AG04449 (cell line): ENCODE data around the gene VPS13C.

Experiments used
- CTCF ChIA-PET: fragments of 350-600 bp; formaldehyde crosslinking; extraction: SDS; loops from one replicate; lab custom pipeline; 2021; ENCODE audit warnings: antibody characterized with exemption; lab: Yijun Ruan, JAX
- POLR2A ChIA-PET: fragments of 400-600, 350-600 bp; formaldehyde crosslinking; extraction: SDS; loops from one replicate; lab custom pipeline; 2020; ENCODE audit warnings: antibody characterized with exemption, inconsistent platforms; lab: Yijun Ruan, JAX
- DNase-seq: peaks from one replicate; pipeline ENCODE4 v3.0.0-alpha.2; 2010; ENCODE audit warnings: low read depth, low spot score
- H3K4me3 ChIP-seq: 2 replicates; pipeline ENCODE4 v1.5.1; 2011; ENCODE audit warnings: low read depth, mild to moderate bottlenecking, control low read depth, low read length
- TF ChIP-seq, protein P1 (sequence below): IDR thresholded peaks from one replicate; pipeline ENCODE4 v1.5.1; 2011; ENCODE audit warnings: mild to moderate bottlenecking, moderate library complexity, low read length, control low read depth, inconsistent platforms; ENCODE audit not compliant: insufficient read depth; ENCODE audit errors: missing control alignments

Gene VPS13C

DNA sequence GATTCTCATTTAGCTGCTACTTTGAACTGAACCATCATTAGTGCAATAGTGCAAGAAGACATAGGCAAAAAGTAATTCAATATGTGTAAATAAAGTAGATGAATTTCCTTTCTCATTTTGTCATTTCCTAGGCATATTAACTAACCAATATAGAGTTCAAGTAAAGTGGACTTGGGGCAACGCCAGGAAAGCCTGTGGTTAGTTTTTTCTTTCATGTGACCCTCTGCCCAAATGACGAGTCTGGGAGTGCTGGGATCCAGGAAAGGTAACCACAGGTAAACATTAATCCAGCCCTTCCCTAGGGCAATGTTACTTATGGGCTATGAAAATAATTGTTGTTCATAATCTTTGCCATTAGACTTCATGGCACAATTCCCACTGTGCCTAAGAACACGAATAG, 181.0 kb downstream of the VPS13C start:
- CTCF ChIA-PET = interaction anchor here (1.3 kb wide), 1 partner anchor 181 kb away, joined by 4 read pairs; the partner anchor contains the start of gene VPS13C
- POLR2A ChIA-PET = no interaction called here
- DNase-seq = no peak
- TF ChIP-seq, protein P1, sequence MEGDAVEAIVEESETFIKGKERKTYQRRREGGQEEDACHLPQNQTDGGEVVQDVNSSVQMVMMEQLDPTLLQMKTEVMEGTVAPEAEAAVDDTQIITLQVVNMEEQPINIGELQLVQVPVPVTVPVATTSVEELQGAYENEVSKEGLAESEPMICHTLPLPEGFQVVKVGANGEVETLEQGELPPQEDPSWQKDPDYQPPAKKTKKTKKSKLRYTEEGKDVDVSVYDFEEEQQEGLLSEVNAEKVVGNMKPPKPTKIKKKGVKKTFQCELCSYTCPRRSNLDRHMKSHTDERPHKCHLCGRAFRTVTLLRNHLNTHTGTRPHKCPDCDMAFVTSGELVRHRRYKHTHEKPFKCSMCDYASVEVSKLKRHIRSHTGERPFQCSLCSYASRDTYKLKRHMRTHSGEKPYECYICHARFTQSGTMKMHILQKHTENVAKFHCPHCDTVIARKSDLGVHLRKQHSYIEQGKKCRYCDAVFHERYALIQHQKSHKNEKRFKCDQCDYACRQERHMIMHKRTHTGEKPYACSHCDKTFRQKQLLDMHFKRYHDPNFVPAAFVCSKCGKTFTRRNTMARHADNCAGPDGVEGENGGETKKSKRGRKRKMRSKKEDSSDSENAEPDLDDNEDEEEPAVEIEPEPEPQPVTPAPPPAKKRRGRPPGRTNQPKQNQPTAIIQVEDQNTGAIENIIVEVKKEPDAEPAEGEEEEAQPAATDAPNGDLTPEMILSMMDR = no peak
- H3K4me3 ChIP-seq = no peak overlapping the region

DNA sequence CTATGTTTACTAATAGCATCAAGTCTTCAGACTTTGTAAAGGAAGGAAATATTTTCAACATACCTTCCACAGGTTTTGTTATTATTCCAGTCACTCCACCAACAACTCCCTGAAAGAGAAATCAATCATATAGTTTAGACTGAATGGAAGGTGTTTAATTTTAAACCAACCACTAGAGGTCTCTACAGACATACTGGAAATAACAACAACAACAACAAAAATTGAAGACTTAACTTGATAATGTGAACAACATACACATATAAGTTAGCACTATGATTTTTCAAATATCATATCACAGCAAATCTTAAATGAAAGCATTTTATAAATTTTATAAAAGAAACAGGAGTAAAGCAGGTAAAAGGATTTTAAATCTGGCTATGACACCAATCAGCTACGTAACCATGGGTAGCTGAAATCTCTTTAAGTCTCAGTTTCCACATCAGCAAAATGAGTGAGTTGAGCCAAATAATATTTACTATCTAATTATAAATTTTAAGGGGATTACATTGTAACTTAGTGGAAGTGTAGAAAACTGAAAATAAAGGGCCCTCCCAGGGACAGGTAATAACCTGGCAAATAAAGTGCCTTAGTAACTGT, 188.2 kb downstream of the VPS13C start:
- ChIA-PET CTCF (interaction anchor here (0.6 to 3.3 kb wide), 12 partner anchors 9 to 435 kb away, joined by 3 to 15 read pairs (median 4); partner anchors contain the start of gene VPS13C), POLR2A (no interaction called here)
- no peak for DNase-seq
- no peak overlapping the region for H3K4me3 ChIP-seq
- TF ChIP-seq, protein P1 = peak; percentile 28

DNA sequence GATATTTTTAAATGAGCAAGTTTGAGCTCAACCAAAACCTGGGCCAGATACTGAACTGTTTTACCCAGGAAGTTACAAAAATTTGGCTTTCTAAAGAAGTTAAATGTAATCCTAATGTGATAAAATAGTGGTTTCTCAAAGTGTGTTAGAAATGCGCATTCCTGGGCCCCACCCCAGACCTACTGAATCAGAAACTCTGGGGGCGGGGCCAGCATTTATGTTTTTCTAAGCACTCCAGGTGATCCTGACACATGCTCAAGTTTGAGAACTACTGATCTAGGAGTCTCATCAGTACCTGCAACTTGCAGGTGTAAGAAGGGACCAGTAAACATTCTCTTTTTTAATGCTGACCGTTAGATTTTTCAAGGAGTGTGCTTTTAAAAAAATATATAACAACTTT, 190.6 kb downstream of the VPS13C start:
- ChIA-PET CTCF (interaction anchor here (0.6 to 1.9 kb wide), 8 partner anchors 10 to 438 kb away, joined by 3 to 7 read pairs (median 3); partner anchors contain the start of gene VPS13C), POLR2A (no interaction called here)
- DNase-seq = no peak
- H3K4me3 ChIP-seq = no peak overlapping the region
- TF ChIP-seq, protein P1 = no peak

DNA sequence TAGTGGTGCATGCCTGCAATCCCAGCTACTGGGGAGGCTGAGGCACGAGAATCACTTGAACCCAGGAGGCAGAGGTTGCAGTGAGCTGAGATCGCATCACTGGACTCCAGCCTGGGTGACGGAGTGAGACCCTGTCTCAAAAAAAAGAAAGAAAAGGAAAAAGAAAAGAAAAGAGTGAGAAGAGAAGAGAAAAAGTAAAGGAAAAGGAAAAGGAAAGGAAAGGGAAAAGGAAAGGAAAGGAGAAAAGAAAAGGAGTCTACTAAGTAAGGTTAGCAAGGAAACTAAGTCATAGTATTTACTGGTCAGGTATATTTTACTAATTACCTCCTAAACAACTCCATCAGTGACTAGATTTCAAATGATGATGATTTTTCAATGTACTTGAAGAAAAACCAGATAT, 198.3 kb downstream of the VPS13C start:
- no peak for DNase-seq
- TF ChIP-seq, protein P1 = no peak
- ChIA-PET POLR2A (no interaction called here), CTCF (interaction anchor here (0.8 to 1.5 kb wide), 4 partner anchors 10 to 199 kb away, joined by 3 to 5 read pairs (median 4); partner anchors contain the start of gene VPS13C)
- H3K4me3 ChIP-seq = no peak overlapping the region

DNA sequence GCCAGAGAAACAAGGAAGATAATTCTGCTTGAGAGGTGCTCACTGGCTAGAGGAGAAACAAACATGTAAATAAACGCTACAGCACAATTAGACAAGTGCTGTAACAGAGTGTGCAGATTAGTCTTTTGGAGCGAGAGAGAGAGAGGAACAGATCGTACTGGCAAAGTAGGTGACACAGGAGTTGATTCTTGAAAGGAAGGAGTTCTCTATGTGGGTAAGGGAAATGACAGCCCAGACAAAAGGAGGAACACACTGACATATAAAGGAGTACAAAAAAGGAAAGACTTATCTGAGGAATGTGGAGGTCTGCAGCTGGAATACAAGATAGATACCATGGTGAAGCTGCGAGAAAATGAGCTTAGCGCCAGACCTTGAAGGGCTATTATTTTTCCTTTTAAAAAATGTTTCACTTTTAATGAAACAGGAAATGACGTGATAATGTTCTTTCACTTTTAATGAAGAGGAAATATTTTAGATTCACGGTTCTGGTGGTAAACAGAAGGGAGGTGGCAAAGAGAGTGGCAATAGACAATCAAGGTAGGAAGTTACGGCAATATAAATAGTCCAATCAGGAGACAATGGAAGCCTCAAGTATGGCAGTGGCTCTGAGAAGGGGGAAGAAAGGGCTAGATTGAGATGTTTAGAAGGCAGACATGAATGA, 202.9 kb downstream of the VPS13C start:
- CTCF ChIA-PET = no interaction called here
- POLR2A ChIA-PET = no interaction called here
- TF ChIP-seq, protein P1 = no peak
- DNase-seq = no peak
- H3K4me3 ChIP-seq = no peak overlapping the region

DNA sequence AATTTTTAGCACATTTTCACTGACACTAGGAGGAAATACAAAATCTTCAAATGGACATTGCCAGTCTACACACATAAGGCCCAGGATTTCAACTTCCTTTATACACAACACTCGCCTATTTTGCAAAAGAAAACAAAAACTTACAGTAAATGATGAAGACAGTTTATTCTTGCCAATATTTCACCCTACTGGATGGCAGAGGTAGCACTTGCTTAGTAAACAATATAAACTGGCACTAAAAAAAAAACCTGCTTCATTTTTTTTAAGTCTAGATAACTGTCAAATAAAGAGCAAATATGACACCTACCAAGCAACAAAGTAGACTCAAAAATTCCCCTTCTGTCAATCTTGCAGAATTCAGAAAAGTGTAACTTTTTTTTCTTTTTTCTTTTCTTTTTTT, 204.0 kb downstream of the VPS13C start:
- TF ChIP-seq, protein P1 = no peak
- ChIA-PET CTCF (no interaction called here), POLR2A (no interaction called here)
- DNase-seq = no peak
- H3K4me3 ChIP-seq = no peak overlapping the region
